Measurements from ENCODE around the gene CMYA5.
"Not testable (repeated sequence)": the region's sequence is repeated elsewhere in the genome, so short reads cannot be mapped to it uniquely, and the experiment has no call there.

CMYA5 gene

DNA sequence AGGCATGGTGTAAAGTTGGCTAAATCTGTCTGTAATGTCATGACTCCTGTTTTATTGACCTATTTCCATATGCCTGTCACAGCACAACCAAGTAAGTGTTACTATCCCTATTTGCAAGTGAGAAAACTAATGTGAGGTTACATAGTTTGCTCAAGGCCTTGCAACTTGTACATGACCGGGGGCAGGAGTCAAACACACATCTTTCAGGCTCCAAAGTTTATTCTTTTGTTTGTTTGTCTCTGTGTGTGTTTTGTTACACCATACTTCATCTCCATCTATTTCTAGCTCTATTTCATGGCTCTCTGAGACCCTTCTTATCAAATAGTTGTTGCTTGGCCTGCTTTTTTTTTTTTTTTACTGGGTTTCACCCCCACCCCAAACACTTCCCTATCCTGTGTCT, 70.2 kb downstream of the CMYA5 start:
- Histone ChIP-seq H2AFZ (ENCODE audit: low read depth, low read length) (no peak overlapping the region), H3K79me2 (ENCODE audit: low read length) (peaks cover 3% of the 10 kb centered on the region; the same call in 1 of the 2 replicates), H3K4me2 (ENCODE audit: low read length) (no peak overlapping the region), H4K20me1 (ENCODE audit: insufficient read depth, low read length) (no peaks in the 10 kb centered on the region), H3K4me1 (ENCODE audit: low read length) (peaks cover 9% of the 10 kb centered on the region), H3K4me3 (ENCODE audit: low read length) (no peak overlapping the region), H3K9ac (ENCODE audit: low read length) (no peak overlapping the region), H3K36me3 (replicated peaks; ENCODE audit: low read depth, low read length) (peaks cover 18% of the 10 kb centered on the region), H3K27ac (ENCODE audit: low read length) (no peak overlapping the region), H3K27me3 (ENCODE audit: low read depth, low read length) (no peaks in the 10 kb centered on the region), H3K9me3 (ENCODE audit: insufficient read depth, low read length) (no peaks in the 10 kb centered on the region)
- TF ChIP-seq EZH2phosphoT487 (IDR thresholded peaks at IDR 0.05; ENCODE audit: low read depth) = no peak
- TF ChIP-seq, protein P1, sequence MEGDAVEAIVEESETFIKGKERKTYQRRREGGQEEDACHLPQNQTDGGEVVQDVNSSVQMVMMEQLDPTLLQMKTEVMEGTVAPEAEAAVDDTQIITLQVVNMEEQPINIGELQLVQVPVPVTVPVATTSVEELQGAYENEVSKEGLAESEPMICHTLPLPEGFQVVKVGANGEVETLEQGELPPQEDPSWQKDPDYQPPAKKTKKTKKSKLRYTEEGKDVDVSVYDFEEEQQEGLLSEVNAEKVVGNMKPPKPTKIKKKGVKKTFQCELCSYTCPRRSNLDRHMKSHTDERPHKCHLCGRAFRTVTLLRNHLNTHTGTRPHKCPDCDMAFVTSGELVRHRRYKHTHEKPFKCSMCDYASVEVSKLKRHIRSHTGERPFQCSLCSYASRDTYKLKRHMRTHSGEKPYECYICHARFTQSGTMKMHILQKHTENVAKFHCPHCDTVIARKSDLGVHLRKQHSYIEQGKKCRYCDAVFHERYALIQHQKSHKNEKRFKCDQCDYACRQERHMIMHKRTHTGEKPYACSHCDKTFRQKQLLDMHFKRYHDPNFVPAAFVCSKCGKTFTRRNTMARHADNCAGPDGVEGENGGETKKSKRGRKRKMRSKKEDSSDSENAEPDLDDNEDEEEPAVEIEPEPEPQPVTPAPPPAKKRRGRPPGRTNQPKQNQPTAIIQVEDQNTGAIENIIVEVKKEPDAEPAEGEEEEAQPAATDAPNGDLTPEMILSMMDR (IDR thresholded peaks at IDR 0.05; ENCODE audit: low read depth, low read length) = no peak

DNA sequence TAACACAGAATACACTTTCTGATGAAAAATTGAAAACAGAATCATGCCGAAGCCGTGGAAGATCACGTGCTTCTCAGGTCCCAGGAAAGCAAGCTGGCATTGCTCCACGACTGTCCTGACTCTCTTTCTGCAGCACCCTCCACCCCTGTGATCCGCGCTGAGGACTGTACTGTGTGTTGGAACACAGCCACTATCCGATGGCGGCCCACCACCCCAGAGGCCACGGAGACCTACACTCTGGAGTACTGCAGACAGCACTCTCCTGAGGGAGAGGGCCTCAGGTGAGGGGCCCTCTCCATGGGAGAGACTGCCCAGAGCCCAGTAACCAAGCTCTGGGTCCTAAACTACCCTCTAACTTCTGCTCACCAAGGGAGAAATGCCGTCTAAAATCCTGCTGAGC, 73.3 kb downstream of the CMYA5 start:
- H2AFZ ChIP-seq (ENCODE audit: low read depth, low read length) = no peak overlapping the region
- H4K20me1 ChIP-seq (ENCODE audit: insufficient read depth, low read length) = no peaks in the 10 kb centered on the region
- no peak overlapping the region for H3K4me3 ChIP-seq (ENCODE audit: low read length)
- H3K4me2 ChIP-seq (ENCODE audit: low read length) = no peak overlapping the region
- H3K4me1 ChIP-seq (ENCODE audit: low read length) = no peaks in the 10 kb centered on the region
- no peak overlapping the region for H3K27ac ChIP-seq (ENCODE audit: low read length)
- H3K9me3 ChIP-seq (ENCODE audit: insufficient read depth, low read length) = no peaks in the 10 kb centered on the region
- peaks cover 18% of the 10 kb centered on the region for H3K36me3 ChIP-seq (replicated peaks; ENCODE audit: low read depth, low read length)
- H3K79me2 ChIP-seq (ENCODE audit: low read length) = no peaks in the 10 kb centered on the region
- no peak overlapping the region for H3K9ac ChIP-seq (ENCODE audit: low read length)
- no peaks in the 10 kb centered on the region for H3K27me3 ChIP-seq (ENCODE audit: low read depth, low read length)
- no peak for TF ChIP-seq EZH2phosphoT487 (IDR thresholded peaks at IDR 0.05; ENCODE audit: low read depth)
- TF ChIP-seq, protein P1 (IDR thresholded peaks at IDR 0.05; ENCODE audit: low read depth, low read length) = no peak

DNA sequence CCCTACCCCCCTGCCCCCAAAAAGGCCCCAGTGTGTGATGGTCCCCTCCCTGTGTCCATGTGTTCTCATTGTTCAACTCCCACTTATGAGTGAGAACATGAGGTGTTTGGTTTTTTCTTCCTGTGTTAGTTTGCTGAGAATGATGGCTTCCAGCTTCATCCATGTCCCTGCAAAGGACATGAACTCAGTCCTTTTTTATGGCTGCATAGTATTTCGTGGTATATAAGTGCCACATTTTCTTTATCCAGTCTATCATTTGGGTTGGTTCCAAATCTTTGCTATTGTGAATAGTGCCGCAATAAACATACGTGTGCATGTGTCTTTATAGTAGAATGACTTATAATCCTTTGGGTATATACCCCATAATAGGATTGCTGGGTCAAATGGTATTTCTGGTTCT, 74.5 kb downstream of the CMYA5 start:
- H2AFZ ChIP-seq (ENCODE audit: low read depth, low read length); H3K79me2 ChIP-seq (ENCODE audit: low read length); H3K4me2 ChIP-seq (ENCODE audit: low read length); H3K27ac ChIP-seq (ENCODE audit: low read length); H3K9ac ChIP-seq (ENCODE audit: low read length); H3K9me3 ChIP-seq (ENCODE audit: insufficient read depth, low read length); H4K20me1 ChIP-seq (ENCODE audit: insufficient read depth, low read length); H3K4me1 ChIP-seq (ENCODE audit: low read length); H3K4me3 ChIP-seq (ENCODE audit: low read length); H3K27me3 ChIP-seq (ENCODE audit: low read depth, low read length): not testable (repeated sequence)
- peaks cover 18% of the 10 kb centered on the region for H3K36me3 ChIP-seq (replicated peaks; ENCODE audit: low read depth, low read length)

DNA sequence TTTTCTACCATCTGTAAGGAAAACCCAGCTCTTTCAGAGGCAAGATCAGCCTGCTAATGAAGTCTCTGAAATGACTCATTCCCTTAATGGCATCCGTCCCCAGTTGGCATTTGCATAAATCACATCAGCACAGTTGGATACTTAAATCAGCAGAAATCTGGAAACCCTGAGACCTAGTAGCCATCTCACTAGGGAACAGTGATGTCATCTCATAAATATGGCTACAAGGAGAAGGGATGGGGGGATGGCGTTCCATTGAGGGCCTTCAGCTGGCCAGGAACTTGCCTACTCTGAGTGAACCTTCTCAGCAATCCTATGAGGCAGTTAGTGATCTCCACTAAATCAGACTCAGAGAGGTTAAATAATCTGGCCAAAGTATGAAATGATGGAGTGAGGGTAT, 81.8 kb downstream of the CMYA5 start:
- Histone ChIP-seq H3K9ac (ENCODE audit: low read length) (no peak overlapping the region), H3K4me2 (ENCODE audit: low read length) (no peak overlapping the region), H3K36me3 (replicated peaks; ENCODE audit: low read depth, low read length) (no peaks in the 10 kb centered on the region), H3K4me3 (ENCODE audit: low read length) (no peak overlapping the region), H3K9me3 (ENCODE audit: insufficient read depth, low read length) (no peaks in the 10 kb centered on the region), H3K79me2 (ENCODE audit: low read length) (no peaks in the 10 kb centered on the region), H3K27ac (ENCODE audit: low read length) (no peak overlapping the region), H2AFZ (ENCODE audit: low read depth, low read length) (no peak overlapping the region), H4K20me1 (ENCODE audit: insufficient read depth, low read length) (no peaks in the 10 kb centered on the region), H3K27me3 (ENCODE audit: low read depth, low read length) (no peaks in the 10 kb centered on the region), H3K4me1 (ENCODE audit: low read length) (peaks cover 18% of the 10 kb centered on the region)
- TF ChIP-seq, protein P1 (IDR thresholded peaks at IDR 0.05; ENCODE audit: low read depth, low read length) = no peak
- no peak for TF ChIP-seq EZH2phosphoT487 (IDR thresholded peaks at IDR 0.05; ENCODE audit: low read depth)

DNA sequence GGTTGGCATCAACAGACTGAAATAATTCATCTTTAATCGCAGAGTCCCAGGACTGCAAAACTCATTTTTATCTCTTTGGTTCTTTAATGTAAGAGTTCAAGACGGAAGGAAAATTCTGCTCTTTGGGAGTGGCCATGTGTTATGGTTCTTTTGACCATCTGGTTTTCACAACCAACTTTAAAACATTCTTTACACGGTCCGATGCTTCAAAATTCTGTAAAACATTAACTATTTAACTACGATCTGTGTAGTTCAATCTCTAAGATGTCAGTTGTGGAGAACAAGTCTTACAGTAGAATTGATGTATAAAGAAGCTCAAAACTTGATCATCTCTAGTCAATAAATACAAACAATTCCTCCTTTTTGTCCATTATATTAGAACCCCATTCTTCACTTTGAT, 83.0 kb downstream of the CMYA5 start:
- peaks cover 18% of the 10 kb centered on the region for H3K4me1 ChIP-seq (ENCODE audit: low read length)
- H3K4me2 ChIP-seq (ENCODE audit: low read length) = no peak overlapping the region

More for the DNA sequence above, 83.0 kb downstream of the CMYA5 start:
- Histone ChIP-seq H3K27ac (ENCODE audit: low read length) (no peak overlapping the region), H3K27me3 (ENCODE audit: low read depth, low read length) (no peaks in the 10 kb centered on the region), H3K4me3 (ENCODE audit: low read length) (no peak overlapping the region), H3K9me3 (ENCODE audit: insufficient read depth, low read length) (no peaks in the 10 kb centered on the region), H3K79me2 (ENCODE audit: low read length) (no peaks in the 10 kb centered on the region), H3K9ac (ENCODE audit: low read length) (no peak overlapping the region), H3K36me3 (replicated peaks; ENCODE audit: low read depth, low read length) (no peaks in the 10 kb centered on the region), H4K20me1 (ENCODE audit: insufficient read depth, low read length) (no peaks in the 10 kb centered on the region), H2AFZ (ENCODE audit: low read depth, low read length) (no peak overlapping the region)
- no peak for TF ChIP-seq EZH2phosphoT487 (IDR thresholded peaks at IDR 0.05; ENCODE audit: low read depth)
- TF ChIP-seq, protein P1 (IDR thresholded peaks at IDR 0.05; ENCODE audit: low read depth, low read length) = no peak
